ENCODE results near the gene OBSCN.
"Not testable (repeated sequence)": the region's sequence is repeated elsewhere in the genome, so short reads cannot be mapped to it uniquely, and the experiment has no call there.

Gene OBSCN

DNA sequence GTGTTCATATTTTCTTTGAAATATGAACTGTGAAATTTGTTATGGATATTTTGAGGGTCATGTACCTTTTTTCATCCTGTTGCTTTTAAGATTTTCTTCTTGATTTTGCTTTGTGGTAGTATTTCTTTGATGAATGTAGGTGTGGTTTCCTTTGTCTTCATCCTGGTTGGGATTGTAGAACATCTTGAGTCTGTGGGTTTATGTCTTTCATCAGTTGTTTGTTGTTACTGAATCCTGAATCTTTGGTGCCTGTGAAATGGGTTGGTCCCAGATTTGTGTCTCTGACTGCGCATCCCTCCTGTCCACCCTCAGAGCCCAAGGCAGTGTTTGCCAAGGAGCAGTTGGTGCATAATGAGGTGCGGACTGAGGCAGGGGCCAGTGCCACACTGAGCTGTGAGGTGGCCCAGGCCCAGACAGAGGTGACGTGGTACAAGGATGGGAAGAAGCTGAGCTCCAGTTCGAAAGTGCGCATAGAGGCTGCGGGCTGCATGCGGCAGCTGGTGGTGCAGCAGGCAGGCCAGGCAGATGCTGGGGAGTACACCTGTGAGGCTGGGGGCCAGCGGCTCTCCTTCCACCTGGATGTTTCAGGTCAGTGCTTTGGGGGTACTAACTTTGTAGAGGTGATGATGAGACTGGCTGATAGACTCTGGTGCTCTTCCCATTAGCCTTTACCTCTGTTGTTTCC, 38.5 kb downstream of the OBSCN start:
- no peaks in the 10 kb centered on the region for H3K9me3 ChIP-seq (ENCODE audit: control insufficient read depth, insufficient read depth, low read length)
- H3K36me3 ChIP-seq (ENCODE audit: control insufficient read depth, insufficient read depth, low read length) = peaks cover 3% of the 10 kb centered on the region
- H3K4me3 ChIP-seq (ENCODE audit: low read depth, low read length) = no peak overlapping the region
- no peaks in the 10 kb centered on the region for H3K4me1 ChIP-seq (ENCODE audit: control insufficient read depth, insufficient read depth, low read length)
- no peaks in the 10 kb centered on the region for H3K27me3 ChIP-seq (ENCODE audit: control insufficient read depth, insufficient read depth, low read length)
- H3K9ac ChIP-seq (ENCODE audit: low read depth, low read length) = no peak overlapping the region

DNA sequence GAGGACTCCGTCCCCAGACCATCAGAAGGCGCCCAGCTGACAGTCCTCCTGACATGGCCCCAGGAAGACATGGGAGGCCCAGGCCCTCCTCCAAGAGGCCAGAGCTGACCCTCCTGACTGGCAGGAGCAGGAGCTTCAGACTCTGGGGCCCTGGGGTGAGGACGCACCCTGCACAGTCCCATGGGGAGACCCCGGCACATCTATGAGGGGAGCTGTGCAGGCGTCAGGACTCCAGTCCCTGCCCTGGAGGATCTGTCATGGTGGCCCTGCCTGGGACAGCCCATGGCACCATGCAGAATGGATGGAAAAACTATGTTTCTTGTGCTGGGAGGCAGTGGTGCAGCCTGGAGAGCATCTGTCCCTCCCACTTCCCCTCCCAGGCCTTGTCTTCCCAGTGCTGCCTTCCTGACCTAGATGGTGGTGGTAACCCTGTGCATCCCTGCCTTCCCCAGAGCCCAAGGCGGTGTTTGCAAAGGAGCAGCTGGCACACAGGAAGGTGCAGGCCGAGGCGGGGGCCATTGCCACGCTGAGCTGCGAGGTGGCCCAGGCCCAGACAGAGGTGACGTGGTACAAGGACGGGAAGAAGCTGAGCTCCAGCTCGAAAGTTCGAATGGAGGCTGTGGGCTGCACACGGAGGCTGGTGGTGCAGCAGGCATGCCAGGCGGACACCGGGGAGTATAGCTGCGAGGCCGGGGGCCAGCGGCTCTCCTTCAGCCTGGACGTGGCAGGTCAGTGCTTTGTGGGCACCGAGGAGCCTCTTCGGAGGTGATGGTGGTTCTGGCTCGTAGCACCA, 41.9 kb downstream of the OBSCN start:
- H3K9ac ChIP-seq (ENCODE audit: low read depth, low read length) = no peak overlapping the region
- no peaks in the 10 kb centered on the region for H3K27me3 ChIP-seq (ENCODE audit: control insufficient read depth, insufficient read depth, low read length)
- no peak overlapping the region for H3K4me3 ChIP-seq (ENCODE audit: low read depth, low read length)
- H3K4me1 ChIP-seq (ENCODE audit: control insufficient read depth, insufficient read depth, low read length) = no peaks in the 10 kb centered on the region
- H3K36me3 ChIP-seq (ENCODE audit: control insufficient read depth, insufficient read depth, low read length) = peaks cover 3% of the 10 kb centered on the region
- no peaks in the 10 kb centered on the region for H3K9me3 ChIP-seq (ENCODE audit: control insufficient read depth, insufficient read depth, low read length)

DNA sequence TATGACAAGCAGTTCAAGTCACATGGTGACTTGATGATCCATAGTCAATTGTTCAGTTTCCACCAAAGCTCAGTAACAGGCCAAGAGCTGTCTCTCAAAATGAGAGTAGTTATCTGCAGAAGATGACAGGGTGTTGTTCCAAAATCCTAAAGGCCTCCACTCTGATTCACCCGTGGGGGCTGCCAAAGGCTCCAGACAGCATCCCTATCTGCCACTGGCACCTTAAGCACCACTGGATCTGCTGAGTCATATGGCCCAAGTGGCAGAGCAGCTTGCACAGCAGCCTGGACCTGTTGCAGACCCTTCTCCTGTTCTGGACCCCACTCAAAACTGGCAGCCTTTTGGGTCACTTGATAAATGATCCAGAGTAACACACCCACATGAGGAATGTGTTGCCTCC, 44.6 kb downstream of the OBSCN start:
- not testable (repeated sequence) for H3K9ac ChIP-seq (ENCODE audit: low read depth, low read length); H3K27me3 ChIP-seq (ENCODE audit: control insufficient read depth, insufficient read depth, low read length); H3K4me1 ChIP-seq (ENCODE audit: control insufficient read depth, insufficient read depth, low read length); H3K36me3 ChIP-seq (ENCODE audit: control insufficient read depth, insufficient read depth, low read length); H3K4me3 ChIP-seq (ENCODE audit: low read depth, low read length); H3K9me3 ChIP-seq (ENCODE audit: control insufficient read depth, insufficient read depth, low read length)

DNA sequence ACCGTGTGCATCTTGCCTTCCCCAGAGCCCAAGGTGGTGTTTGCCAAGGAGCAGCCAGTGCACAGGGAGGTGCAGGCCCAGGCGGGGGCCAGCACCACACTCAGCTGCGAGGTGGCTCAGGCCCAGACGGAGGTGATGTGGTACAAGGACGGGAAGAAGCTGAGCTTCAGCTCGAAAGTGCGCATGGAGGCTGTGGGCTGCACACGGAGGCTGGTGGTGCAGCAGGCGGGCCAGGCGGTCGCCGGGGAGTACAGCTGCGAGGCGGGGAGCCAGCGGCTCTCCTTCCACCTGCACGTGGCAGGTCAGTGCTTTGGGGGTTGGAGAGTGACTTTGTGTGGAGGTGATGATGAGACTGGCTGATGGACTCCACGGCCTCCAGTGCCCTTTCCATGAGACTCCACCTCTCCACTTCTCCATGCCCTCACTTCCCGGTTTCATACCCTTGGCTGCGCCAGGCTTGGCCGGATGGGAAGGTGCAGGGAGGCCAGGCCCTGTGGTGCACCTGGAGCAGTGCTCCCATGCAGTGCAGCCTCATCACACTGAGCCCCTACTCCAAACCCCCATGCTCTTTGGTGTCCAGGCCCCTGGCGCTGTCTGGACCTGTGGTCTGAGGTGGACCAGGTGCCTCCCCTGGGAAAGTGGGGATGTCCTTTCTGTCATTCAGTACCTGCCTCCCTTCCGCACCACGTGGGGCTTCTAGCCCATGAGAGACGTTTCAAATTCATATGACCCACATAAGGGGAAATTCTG, 49.0 kb downstream of the OBSCN start:
- Histone ChIP-seq H3K9me3 (ENCODE audit: control insufficient read depth, insufficient read depth, low read length) (no peaks in the 10 kb centered on the region), H3K27me3 (ENCODE audit: control insufficient read depth, insufficient read depth, low read length) (no peaks in the 10 kb centered on the region), H3K36me3 (ENCODE audit: control insufficient read depth, insufficient read depth, low read length) (no peaks in the 10 kb centered on the region), H3K4me3 (ENCODE audit: low read depth, low read length) (no peak overlapping the region), H3K4me1 (ENCODE audit: control insufficient read depth, insufficient read depth, low read length) (no peaks in the 10 kb centered on the region), H3K9ac (ENCODE audit: low read depth, low read length) (no peak overlapping the region)

- Histone ChIP-seq H3K4me3 (ENCODE audit: low read depth, low read length) (no peak overlapping the region), H3K9me3 (ENCODE audit: control insufficient read depth, insufficient read depth, low read length) (no peaks in the 10 kb centered on the region), H3K27me3 (ENCODE audit: control insufficient read depth, insufficient read depth, low read length) (no peaks in the 10 kb centered on the region), H3K4me1 (ENCODE audit: control insufficient read depth, insufficient read depth, low read length) (no peaks in the 10 kb centered on the region), H3K9ac (ENCODE audit: low read depth, low read length) (no peak overlapping the region), H3K36me3 (ENCODE audit: control insufficient read depth, insufficient read depth, low read length) (no peaks in the 10 kb centered on the region)
These were observed 50.6 kb downstream of the OBSCN start for GRCh38 chr1:228258486-228258885.

GRCh38 chr1:228259368-228259894, 51.6 kb downstream of the OBSCN start:
- Histone ChIP-seq H3K9ac (ENCODE audit: low read depth, low read length) (no peak overlapping the region), H3K4me3 (ENCODE audit: low read depth, low read length) (no peak overlapping the region), H3K9me3 (ENCODE audit: control insufficient read depth, insufficient read depth, low read length) (no peaks in the 10 kb centered on the region), H3K27me3 (ENCODE audit: control insufficient read depth, insufficient read depth, low read length) (no peaks in the 10 kb centered on the region), H3K36me3 (ENCODE audit: control insufficient read depth, insufficient read depth, low read length) (no peaks in the 10 kb centered on the region), H3K4me1 (ENCODE audit: control insufficient read depth, insufficient read depth, low read length) (no peaks in the 10 kb centered on the region)

DNA sequence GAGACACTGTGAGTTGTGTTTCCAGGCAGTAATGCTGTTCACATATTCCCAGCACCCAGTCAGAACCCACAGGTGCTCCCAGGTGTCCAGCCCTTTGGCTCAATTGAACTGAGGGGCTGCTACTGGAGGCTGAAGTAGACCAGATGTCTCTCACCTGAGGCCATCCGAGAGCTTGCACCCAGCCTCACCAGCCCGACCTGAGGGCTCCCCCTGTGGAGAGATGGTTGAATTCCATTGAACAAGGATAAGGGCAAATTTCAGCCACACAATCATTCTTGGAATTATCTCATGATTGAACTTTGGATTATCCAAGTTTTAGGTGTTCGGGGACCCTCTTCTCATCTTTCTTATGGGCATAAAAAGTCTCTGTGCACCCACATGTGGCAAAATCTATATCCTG, 52.1 kb downstream of the OBSCN start:
- H3K4me3 ChIP-seq (ENCODE audit: low read depth, low read length) = no peak overlapping the region
- no peaks in the 10 kb centered on the region for H3K27me3 ChIP-seq (ENCODE audit: control insufficient read depth, insufficient read depth, low read length)
- H3K9ac ChIP-seq (ENCODE audit: low read depth, low read length) = no peak overlapping the region
- no peaks in the 10 kb centered on the region for H3K36me3 ChIP-seq (ENCODE audit: control insufficient read depth, insufficient read depth, low read length)
- no peaks in the 10 kb centered on the region for H3K9me3 ChIP-seq (ENCODE audit: control insufficient read depth, insufficient read depth, low read length)
- H3K4me1 ChIP-seq (ENCODE audit: control insufficient read depth, insufficient read depth, low read length) = no peaks in the 10 kb centered on the region

- Histone ChIP-seq H3K9ac (ENCODE audit: low read depth, low read length) (no peak overlapping the region), H3K4me1 (ENCODE audit: control insufficient read depth, insufficient read depth, low read length) (no peaks in the 10 kb centered on the region), H3K4me3 (ENCODE audit: low read depth, low read length) (no peak overlapping the region), H3K36me3 (ENCODE audit: control insufficient read depth, insufficient read depth, low read length) (no peaks in the 10 kb centered on the region), H3K9me3 (ENCODE audit: control insufficient read depth, insufficient read depth, low read length) (no peaks in the 10 kb centered on the region), H3K27me3 (ENCODE audit: control insufficient read depth, insufficient read depth, low read length) (no peaks in the 10 kb centered on the region)
These were observed 53.9 kb downstream of the OBSCN start for GRCh38 chr1:228261706-228262105.

- Histone ChIP-seq H3K4me1 (ENCODE audit: control insufficient read depth, insufficient read depth, low read length) (no peaks in the 10 kb centered on the region), H3K4me3 (ENCODE audit: low read depth, low read length) (no peak overlapping the region), H3K9ac (ENCODE audit: low read depth, low read length) (no peak overlapping the region), H3K36me3 (ENCODE audit: control insufficient read depth, insufficient read depth, low read length) (no peaks in the 10 kb centered on the region), H3K9me3 (ENCODE audit: control insufficient read depth, insufficient read depth, low read length) (no peaks in the 10 kb centered on the region), H3K27me3 (ENCODE audit: control insufficient read depth, insufficient read depth, low read length) (no peaks in the 10 kb centered on the region)
These were observed 54.6 kb downstream of the OBSCN start for GRCh38 chr1:228262475-228262874.

DNA sequence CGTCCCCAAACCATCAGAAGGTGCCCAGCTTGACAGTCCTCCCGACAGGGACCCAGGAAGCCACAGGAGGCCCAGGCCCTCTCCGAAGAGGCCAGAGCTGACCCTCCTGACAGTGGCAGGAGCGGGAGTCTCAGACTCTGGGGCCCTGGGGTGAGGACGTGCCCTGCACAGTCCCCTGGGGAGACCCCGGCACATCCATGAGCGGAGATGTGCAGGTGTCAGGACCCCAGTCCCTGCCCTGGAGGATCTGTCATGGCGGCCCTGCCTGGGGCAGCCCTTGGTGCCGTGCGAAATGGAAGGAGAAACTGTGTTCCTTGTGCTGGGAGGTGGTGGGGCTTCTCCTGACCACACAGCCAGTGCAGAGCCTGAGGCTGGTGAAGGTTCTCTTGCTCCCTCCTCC, 55.8 kb downstream of the OBSCN start:
- Histone ChIP-seq H3K4me1 (ENCODE audit: control insufficient read depth, insufficient read depth, low read length) (no peaks in the 10 kb centered on the region), H3K27me3 (ENCODE audit: control insufficient read depth, insufficient read depth, low read length) (no peaks in the 10 kb centered on the region), H3K4me3 (ENCODE audit: low read depth, low read length) (no peak overlapping the region)

DNA sequence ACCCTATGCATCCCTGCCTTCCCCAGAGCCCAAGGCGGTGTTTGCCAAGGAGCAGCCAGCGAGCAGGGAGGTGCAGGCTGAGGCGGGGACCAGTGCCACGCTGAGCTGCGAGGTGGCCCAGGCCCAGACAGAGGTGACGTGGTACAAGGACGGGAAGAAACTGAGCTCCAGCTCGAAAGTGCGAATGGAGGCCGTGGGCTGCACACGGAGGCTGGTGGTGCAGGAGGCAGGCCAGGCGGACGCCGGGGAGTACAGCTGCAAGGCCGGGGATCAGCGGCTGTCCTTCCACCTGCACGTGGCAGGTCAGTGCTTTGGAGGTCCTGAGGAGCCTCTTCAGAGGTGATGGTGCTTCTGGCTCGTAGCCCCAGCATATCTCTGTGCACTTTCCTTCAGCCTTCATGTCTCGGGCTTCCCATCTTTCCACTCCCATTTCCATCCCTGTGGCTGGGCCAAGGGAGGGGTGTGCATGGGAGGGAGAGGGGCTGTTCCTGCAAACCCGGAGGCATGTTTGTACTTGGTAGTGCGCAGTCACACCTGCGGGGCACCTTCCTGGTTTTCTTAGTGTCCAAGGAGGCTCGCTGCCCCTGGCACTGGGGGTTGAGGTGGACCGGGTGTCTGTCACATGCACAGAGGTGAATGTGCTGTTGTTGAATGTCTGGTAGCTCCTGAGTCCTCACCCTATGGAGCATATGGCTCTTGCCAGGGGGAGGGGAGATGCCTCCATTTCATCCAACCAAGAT, 56.4 kb downstream of the OBSCN start:
- no peaks in the 10 kb centered on the region for H3K27me3 ChIP-seq (ENCODE audit: control insufficient read depth, insufficient read depth, low read length)
- no peak overlapping the region for H3K9ac ChIP-seq (ENCODE audit: low read depth, low read length)
- H3K4me1 ChIP-seq (ENCODE audit: control insufficient read depth, insufficient read depth, low read length) = no peaks in the 10 kb centered on the region
- no peaks in the 10 kb centered on the region for H3K9me3 ChIP-seq (ENCODE audit: control insufficient read depth, insufficient read depth, low read length)
- no peaks in the 10 kb centered on the region for H3K36me3 ChIP-seq (ENCODE audit: control insufficient read depth, insufficient read depth, low read length)
- H3K4me3 ChIP-seq (ENCODE audit: low read depth, low read length) = no peak overlapping the region

More for the DNA sequence above, 55.8 kb downstream of the OBSCN start:
- H3K36me3 ChIP-seq (ENCODE audit: control insufficient read depth, insufficient read depth, low read length) = no peaks in the 10 kb centered on the region
- H3K9me3 ChIP-seq (ENCODE audit: control insufficient read depth, insufficient read depth, low read length) = no peaks in the 10 kb centered on the region
- H3K9ac ChIP-seq (ENCODE audit: low read depth, low read length) = no peak overlapping the region
